HEK293 (cell line): ENCODE data around the gene DGAT2L6.

Experiments
- ATF2 ChIP-seq: fragments of 450-650 bp; formaldehyde crosslinking; IDR thresholded peaks from 2 replicates; pipeline ENCODE4 v1.5.1; 2016; ENCODE audit warnings: missing biosample characterization, missing genetic modification characterization, low read depth
- HOXA7 ChIP-seq: sonication (generic); formaldehyde crosslinking; IDR thresholded peaks from 2 replicates; pipeline ENCODE4 v1.8.1; 2022; ENCODE audit warnings: missing genetic modification reagents, borderline replicate concordance
- KLF7 ChIP-seq: fragments of 450-650 bp; formaldehyde crosslinking; IDR thresholded peaks from 2 replicates; pipeline ENCODE4 v1.5.1; 2016; ENCODE audit warnings: missing biosample characterization, missing genetic modification characterization, borderline replicate concordance
- SCRT1 ChIP-seq: fragments of 450-650 bp; formaldehyde crosslinking; IDR thresholded peaks from 2 replicates; pipeline ENCODE4 v1.5.1; 2016; ENCODE audit warnings: missing biosample characterization, missing genetic modification characterization, borderline replicate concordance
- SP7 ChIP-seq: fragments of 450-650 bp; formaldehyde crosslinking; IDR thresholded peaks from 2 replicates; pipeline ENCODE4 v1.5.1; 2016; ENCODE audit warnings: missing biosample characterization, missing genetic modification characterization
- TCF7L2 ChIP-seq: IDR thresholded peaks from 2 replicates; pipeline ENCODE4 v1.6.1; 2011; ENCODE audit warnings: low read depth, mild to moderate bottlenecking, inconsistent platforms, low read length, moderate library complexity, borderline replicate concordance
- ZEB2 ChIP-seq: fragments of 450-650 bp; formaldehyde crosslinking; IDR thresholded peaks from 2 replicates; pipeline ENCODE4 v1.5.1; 2016; ENCODE audit warnings: missing biosample characterization, missing genetic modification characterization
- ZFP37 ChIP-seq: fragments of 450-650 bp; formaldehyde crosslinking; IDR thresholded peaks from 2 replicates; pipeline ENCODE4 v1.5.1; 2016; ENCODE audit warnings: missing biosample characterization, missing genetic modification characterization
- ZIC2 ChIP-seq: fragments of 450-650 bp; formaldehyde crosslinking; IDR thresholded peaks from 2 replicates; pipeline ENCODE4 v1.5.1; 2016; ENCODE audit warnings: missing biosample characterization, missing genetic modification characterization
- ZNF10 ChIP-seq: fragments of 450-650 bp; formaldehyde crosslinking; IDR thresholded peaks from 2 replicates; pipeline ENCODE4 v1.5.1; 2017; ENCODE audit warnings: missing biosample characterization, missing genetic modification characterization
- ZNF155 ChIP-seq: fragments of 450-650 bp; formaldehyde crosslinking; IDR thresholded peaks from 2 replicates; pipeline ENCODE4 v1.5.1; 2016; ENCODE audit warnings: missing biosample characterization, missing genetic modification characterization
- ZNF202 ChIP-seq: fragments of 450-650 bp; formaldehyde crosslinking; IDR thresholded peaks from 2 replicates; pipeline ENCODE4 v1.5.1; 2016; ENCODE audit warnings: missing biosample characterization, missing genetic modification characterization, borderline replicate concordance
- ZNF214 ChIP-seq: fragments of 450-650 bp; formaldehyde crosslinking; IDR thresholded peaks from 2 replicates; pipeline ENCODE4 v1.5.1; 2017; ENCODE audit warnings: missing biosample characterization, mild to moderate bottlenecking, missing genetic modification characterization, borderline replicate concordance
- ZNF23 ChIP-seq: fragments of 450-650 bp; formaldehyde crosslinking; IDR thresholded peaks from 2 replicates; pipeline ENCODE4 v1.5.1; 2016; ENCODE audit warnings: missing biosample characterization, missing genetic modification characterization, borderline replicate concordance
- ZNF302 ChIP-seq: fragments of 450-650 bp; formaldehyde crosslinking; IDR thresholded peaks from 2 replicates; pipeline ENCODE4 v1.5.1; 2016; ENCODE audit warnings: missing biosample characterization, missing genetic modification characterization, low read depth
- ZNF426 ChIP-seq: fragments of 450-650 bp; formaldehyde crosslinking; IDR thresholded peaks from 2 replicates; pipeline ENCODE4 v1.5.1; 2017; ENCODE audit warnings: missing biosample characterization, missing genetic modification characterization, mild to moderate bottlenecking, inconsistent platforms, moderate library complexity
- ZNF48 ChIP-seq: fragments of 450-650 bp; formaldehyde crosslinking; IDR thresholded peaks from 2 replicates; pipeline ENCODE4 v1.5.1; 2016; ENCODE audit warnings: missing biosample characterization, missing genetic modification characterization
- ZNF521 ChIP-seq: fragments of 450-650 bp; formaldehyde crosslinking; IDR thresholded peaks from 2 replicates; pipeline ENCODE4 v1.5.1; 2017; ENCODE audit warnings: missing biosample characterization, mild to moderate bottlenecking, missing genetic modification characterization
- ZNF530 ChIP-seq: fragments of 450-650 bp; formaldehyde crosslinking; IDR thresholded peaks from 2 replicates; pipeline ENCODE4 v1.5.1; 2016; ENCODE audit warnings: low read depth, missing biosample characterization, missing genetic modification characterization
- ZNF610 ChIP-seq: fragments of 450-650 bp; formaldehyde crosslinking; IDR thresholded peaks from 2 replicates; pipeline ENCODE4 v1.5.1; 2016; ENCODE audit warnings: missing biosample characterization, missing genetic modification characterization, borderline replicate concordance
- ZNF624 ChIP-seq: fragments of 450-650 bp; formaldehyde crosslinking; IDR thresholded peaks from 2 replicates; pipeline ENCODE4 v1.5.1; 2017; ENCODE audit warnings: missing biosample characterization, missing genetic modification characterization
- ZNF658 ChIP-seq: fragments of 450-650 bp; formaldehyde crosslinking; IDR thresholded peaks from 2 replicates; pipeline ENCODE4; 2016; ENCODE audit warnings: missing biosample characterization, missing genetic modification characterization
- ZNF677 ChIP-seq: fragments of 450-650 bp; IDR thresholded peaks from 2 replicates; pipeline ENCODE4 v1.5.0; 2018; ENCODE audit warnings: missing biosample characterization, mild to moderate bottlenecking, missing genetic modification characterization, moderate library complexity
- ZSCAN23 ChIP-seq: fragments of 450-650 bp; formaldehyde crosslinking; IDR thresholded peaks from 2 replicates; pipeline ENCODE4 v1.5.1; 2016; ENCODE audit warnings: missing biosample characterization, missing genetic modification characterization
- ZSCAN30 ChIP-seq: fragments of 450-650 bp; IDR thresholded peaks from 2 replicates; pipeline ENCODE4 v1.5.1; 2018; ENCODE audit warnings: missing biosample characterization, mild to moderate bottlenecking, missing genetic modification characterization, moderate library complexity
- TF ChIP-seq, protein P1 (sequence below): fragments of 450-650 bp; formaldehyde crosslinking; IDR thresholded peaks from 2 replicates; pipeline ENCODE4 v1.5.1; 2016; ENCODE audit warnings: missing biosample characterization, missing genetic modification characterization
- TF ChIP-seq, protein P2 (sequence below): fragments of 450-650 bp; formaldehyde crosslinking; IDR thresholded peaks from 2 replicates; pipeline ENCODE4 v1.5.1; 2016; ENCODE audit warnings: missing biosample characterization, missing genetic modification characterization
- TF ChIP-seq, protein P3 (sequence below): sonication (generic); formaldehyde crosslinking; IDR thresholded peaks from 2 replicates; pipeline ENCODE4 v1.8.1; 2022; ENCODE audit warnings: mild to moderate bottlenecking, moderate library complexity, missing genetic modification reagents
- TF ChIP-seq, protein P4 (sequence below): fragments of 450-650 bp; formaldehyde crosslinking; IDR thresholded peaks from 2 replicates; pipeline ENCODE4 v1.5.1; 2016; ENCODE audit warnings: missing biosample characterization, missing genetic modification characterization

Gene DGAT2L6

GRCh38 chrX:70133303-70134115 is 43.8 kb upstream of the DGAT2L6 start, which contains the start of gene IGBP1 (continued):
- TF ChIP-seq ATF2 (tag by site-specific recombination) (no peak), HOXA7 (no peak), SCRT1 (no peak), ZNF521 (tag by site-specific recombination) (no peak), ZNF677 (tag by site-specific recombination) (no peak), ZNF23 (no peak), ZNF214 (tag by site-specific recombination) (no peak), ZNF155 (tag by site-specific recombination) (no peak), TCF7L2 (peak; percentile 53; the same call in 1 of the 2 replicates), ZSCAN30 (tag by site-specific recombination) (no peak), ZIC2 (tag by site-specific recombination) (no peak; the same call in 1 of the 2 replicates), ZNF426 (tag by site-specific recombination) (no peak), ZNF658 (no peak), ZNF530 (no peak), ZEB2 (tag by site-specific recombination) (peak; percentile 83), ZSCAN23 (no peak), ZNF10 (peak; percentile 22; the same call in 1 of the 2 replicates), ZNF302 (no peak), ZNF624 (tag by site-specific recombination) (no peak), ZNF202 (tag by site-specific recombination) (no peak), ZNF610 (tag by site-specific recombination) (no peak), ZFP37 (tag by site-specific recombination) (no peak), ZNF48 (no peak), SP7 (tag by site-specific recombination) (peak; percentile 49), KLF7 (tag by site-specific recombination) (0 out of 2 replicates have a peak, but pooled peaks have one; percentile 12)
- TF ChIP-seq, protein P1, sequence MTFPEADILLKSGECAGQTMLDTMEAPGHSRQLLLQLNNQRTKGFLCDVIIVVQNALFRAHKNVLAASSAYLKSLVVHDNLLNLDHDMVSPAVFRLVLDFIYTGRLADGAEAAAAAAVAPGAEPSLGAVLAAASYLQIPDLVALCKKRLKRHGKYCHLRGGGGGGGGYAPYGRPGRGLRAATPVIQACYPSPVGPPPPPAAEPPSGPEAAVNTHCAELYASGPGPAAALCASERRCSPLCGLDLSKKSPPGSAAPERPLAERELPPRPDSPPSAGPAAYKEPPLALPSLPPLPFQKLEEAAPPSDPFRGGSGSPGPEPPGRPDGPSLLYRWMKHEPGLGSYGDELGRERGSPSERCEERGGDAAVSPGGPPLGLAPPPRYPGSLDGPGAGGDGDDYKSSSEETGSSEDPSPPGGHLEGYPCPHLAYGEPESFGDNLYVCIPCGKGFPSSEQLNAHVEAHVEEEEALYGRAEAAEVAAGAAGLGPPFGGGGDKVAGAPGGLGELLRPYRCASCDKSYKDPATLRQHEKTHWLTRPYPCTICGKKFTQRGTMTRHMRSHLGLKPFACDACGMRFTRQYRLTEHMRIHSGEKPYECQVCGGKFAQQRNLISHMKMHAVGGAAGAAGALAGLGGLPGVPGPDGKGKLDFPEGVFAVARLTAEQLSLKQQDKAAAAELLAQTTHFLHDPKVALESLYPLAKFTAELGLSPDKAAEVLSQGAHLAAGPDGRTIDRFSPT: no peak
- TF ChIP-seq, protein P2, sequence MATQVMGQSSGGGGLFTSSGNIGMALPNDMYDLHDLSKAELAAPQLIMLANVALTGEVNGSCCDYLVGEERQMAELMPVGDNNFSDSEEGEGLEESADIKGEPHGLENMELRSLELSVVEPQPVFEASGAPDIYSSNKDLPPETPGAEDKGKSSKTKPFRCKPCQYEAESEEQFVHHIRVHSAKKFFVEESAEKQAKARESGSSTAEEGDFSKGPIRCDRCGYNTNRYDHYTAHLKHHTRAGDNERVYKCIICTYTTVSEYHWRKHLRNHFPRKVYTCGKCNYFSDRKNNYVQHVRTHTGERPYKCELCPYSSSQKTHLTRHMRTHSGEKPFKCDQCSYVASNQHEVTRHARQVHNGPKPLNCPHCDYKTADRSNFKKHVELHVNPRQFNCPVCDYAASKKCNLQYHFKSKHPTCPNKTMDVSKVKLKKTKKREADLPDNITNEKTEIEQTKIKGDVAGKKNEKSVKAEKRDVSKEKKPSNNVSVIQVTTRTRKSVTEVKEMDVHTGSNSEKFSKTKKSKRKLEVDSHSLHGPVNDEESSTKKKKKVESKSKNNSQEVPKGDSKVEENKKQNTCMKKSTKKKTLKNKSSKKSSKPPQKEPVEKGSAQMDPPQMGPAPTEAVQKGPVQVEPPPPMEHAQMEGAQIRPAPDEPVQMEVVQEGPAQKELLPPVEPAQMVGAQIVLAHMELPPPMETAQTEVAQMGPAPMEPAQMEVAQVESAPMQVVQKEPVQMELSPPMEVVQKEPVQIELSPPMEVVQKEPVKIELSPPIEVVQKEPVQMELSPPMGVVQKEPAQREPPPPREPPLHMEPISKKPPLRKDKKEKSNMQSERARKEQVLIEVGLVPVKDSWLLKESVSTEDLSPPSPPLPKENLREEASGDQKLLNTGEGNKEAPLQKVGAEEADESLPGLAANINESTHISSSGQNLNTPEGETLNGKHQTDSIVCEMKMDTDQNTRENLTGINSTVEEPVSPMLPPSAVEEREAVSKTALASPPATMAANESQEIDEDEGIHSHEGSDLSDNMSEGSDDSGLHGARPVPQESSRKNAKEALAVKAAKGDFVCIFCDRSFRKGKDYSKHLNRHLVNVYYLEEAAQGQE (tag by site-specific recombination): no peak
- TF ChIP-seq, protein P3, sequence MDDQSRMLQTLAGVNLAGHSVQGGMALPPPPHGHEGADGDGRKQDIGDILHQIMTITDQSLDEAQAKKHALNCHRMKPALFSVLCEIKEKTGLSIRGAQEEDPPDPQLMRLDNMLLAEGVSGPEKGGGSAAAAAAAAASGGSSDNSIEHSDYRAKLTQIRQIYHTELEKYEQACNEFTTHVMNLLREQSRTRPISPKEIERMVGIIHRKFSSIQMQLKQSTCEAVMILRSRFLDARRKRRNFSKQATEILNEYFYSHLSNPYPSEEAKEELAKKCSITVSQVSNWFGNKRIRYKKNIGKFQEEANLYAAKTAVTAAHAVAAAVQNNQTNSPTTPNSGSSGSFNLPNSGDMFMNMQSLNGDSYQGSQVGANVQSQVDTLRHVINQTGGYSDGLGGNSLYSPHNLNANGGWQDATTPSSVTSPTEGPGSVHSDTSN (CRISPR knock-in tag): 0 out of 2 replicates have a peak, but pooled peaks have one; percentile 55
- TF ChIP-seq, protein P4, sequence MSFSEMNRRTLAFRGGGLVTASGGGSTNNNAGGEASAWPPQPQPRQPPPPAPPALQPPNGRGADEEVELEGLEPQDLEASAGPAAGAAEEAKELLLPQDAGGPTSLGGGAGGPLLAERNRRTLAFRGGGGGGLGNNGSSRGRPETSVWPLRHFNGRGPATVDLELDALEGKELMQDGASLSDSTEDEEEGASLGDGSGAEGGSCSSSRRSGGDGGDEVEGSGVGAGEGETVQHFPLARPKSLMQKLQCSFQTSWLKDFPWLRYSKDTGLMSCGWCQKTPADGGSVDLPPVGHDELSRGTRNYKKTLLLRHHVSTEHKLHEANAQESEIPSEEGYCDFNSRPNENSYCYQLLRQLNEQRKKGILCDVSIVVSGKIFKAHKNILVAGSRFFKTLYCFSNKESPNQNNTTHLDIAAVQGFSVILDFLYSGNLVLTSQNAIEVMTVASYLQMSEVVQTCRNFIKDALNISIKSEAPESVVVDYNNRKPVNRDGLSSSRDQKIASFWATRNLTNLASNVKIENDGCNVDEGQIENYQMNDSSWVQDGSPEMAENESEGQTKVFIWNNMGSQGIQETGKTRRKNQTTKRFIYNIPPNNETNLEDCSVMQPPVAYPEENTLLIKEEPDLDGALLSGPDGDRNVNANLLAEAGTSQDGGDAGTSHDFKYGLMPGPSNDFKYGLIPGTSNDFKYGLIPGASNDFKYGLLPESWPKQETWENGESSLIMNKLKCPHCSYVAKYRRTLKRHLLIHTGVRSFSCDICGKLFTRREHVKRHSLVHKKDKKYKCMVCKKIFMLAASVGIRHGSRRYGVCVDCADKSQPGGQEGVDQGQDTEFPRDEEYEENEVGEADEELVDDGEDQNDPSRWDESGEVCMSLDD (tag by site-specific recombination): peak; percentile 76
